GM21390 (cell line): ENCODE results near the gene TRPV3.
"Not testable (repeated sequence)": the region's sequence is repeated elsewhere in the genome, so short reads cannot be mapped to it uniquely, and the experiment has no call there.

Experiments
- ATAC-seq: cut with Tn5 transposase; IDR thresholded peaks from one replicate; pipeline ENCODE4 v1.9.1; 2021; ENCODE audit not compliant: unreplicated experiment

Gene TRPV3

DNA sequence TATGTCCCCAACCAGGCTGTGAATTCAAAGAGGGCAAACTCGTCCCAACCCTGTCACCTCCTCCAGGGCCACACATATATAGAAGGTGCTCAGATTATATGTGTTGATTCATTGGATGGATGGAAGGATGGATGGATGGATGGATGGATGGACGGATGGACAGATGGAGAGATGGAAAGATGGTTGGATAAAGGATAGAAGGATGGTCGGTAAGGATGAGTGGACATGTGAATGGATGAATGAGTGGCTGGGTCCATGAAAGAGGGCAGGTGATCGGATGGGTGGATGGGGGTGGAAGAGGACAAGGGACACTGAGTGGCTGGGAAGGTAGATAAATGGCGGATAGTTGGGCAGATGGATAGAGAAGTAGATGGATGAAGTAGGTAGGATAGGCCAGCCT lies 30.1 kb downstream of the TRPV3 start:
- no peak for ATAC-seq

DNA sequence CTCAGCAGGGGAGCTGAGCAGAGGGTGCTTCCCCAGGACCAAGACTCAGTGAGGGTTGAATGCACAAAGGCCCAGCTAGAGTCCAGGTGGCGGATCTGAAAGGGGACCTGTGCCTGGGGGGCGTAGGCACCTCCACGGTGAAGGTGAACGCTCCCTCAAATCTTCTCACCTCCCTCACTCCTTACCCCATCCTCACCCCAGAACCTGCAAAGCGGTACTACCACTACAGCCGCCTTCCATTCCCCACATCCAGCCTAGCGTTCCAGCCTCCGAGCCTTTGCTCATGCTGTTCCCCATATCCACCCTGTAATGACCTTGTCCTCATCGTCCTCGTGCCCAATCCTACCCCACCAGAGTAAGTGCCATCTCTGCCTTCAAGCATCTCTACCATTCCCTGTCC lies 30.6 kb downstream of the TRPV3 start:
- ATAC-seq, result no peak

GRCh38 chr17:3526491-3526890 lies 31.1 kb downstream of the TRPV3 start:
- ATAC-seq, result no peak

DNA sequence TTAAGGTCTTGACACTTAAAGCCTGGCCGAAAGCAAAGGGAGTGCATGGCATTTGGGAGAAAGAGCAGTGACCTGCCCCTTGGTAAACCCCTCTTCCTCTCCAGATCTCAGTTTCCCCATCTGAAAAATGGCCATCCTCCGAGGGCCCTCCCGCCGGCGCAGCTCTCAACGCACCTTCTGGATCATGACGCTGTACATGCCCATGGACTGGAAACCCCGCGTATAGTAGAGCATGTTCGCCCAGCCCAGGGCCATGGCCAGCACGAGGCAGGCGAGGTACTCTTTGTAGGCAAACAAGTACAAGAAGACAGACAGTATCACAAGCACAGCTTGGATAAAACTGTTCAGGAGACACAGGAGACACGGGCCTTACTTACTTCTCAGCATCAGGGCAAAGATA lies 33.6 kb downstream of the TRPV3 start:
- ATAC-seq, result no peak

DNA sequence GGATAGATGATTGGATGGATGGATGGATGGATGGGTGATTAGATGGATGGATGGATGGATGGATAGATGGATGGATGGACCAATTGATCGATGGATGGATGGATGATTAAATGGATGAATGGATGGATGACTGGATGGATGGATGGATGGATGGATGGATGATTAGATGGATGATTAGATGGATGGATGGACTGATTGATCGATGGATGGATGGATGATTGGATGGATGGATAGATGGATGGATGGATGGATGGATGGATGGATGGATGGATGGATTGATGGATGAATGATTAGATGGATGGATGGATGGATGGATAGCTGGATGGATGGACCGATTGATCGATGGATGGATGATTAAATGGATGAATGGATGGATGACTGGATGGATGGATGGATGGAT lies 38.1 kb downstream of the TRPV3 start:
- not testable (repeated sequence) for ATAC-seq

GRCh38 chr17:3514873-3515272 lies 42.7 kb downstream of the TRPV3 start:
- ATAC-seq, result no peak

- not testable (repeated sequence) for ATAC-seq
Measured at GRCh38 chr17:3514167-3514566, 43.4 kb downstream of the TRPV3 start.

GRCh38 chr17:3513305-3514035 lies 44.1 kb downstream of the TRPV3 start:
- ATAC-seq, result no peak

DNA sequence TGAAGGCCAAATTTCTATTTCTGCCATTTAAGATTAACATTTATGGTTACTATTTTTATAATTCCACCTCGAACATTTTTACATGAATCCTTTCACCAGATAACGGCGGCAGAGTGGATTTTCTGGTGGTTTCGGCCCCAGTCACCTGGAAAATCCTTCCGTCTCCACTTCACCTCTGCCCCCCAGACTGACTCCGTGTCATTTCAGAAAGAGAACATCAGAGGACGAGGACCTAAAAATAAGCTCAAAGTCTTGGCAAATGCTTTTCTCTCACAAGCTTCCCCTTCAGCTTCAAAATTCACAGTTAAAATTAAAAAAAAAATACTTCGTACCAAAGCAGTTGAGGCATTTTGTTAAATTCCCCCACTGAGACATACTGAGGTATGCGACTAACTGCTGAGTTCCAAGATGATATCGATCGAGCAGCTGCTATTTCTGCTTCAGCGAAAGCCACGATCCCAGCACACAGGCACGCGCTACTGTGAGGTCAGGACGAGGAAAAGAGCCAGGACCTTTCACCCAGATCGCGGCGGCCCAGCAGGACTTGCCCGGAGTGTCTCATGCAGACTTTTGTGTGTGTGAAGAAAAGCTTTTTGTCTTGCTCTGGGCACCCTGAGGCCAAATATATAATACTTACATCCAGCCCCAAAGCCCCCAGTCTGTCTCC lies 45.0 kb downstream of the TRPV3 start:
- ATAC-seq, result no peak

DNA sequence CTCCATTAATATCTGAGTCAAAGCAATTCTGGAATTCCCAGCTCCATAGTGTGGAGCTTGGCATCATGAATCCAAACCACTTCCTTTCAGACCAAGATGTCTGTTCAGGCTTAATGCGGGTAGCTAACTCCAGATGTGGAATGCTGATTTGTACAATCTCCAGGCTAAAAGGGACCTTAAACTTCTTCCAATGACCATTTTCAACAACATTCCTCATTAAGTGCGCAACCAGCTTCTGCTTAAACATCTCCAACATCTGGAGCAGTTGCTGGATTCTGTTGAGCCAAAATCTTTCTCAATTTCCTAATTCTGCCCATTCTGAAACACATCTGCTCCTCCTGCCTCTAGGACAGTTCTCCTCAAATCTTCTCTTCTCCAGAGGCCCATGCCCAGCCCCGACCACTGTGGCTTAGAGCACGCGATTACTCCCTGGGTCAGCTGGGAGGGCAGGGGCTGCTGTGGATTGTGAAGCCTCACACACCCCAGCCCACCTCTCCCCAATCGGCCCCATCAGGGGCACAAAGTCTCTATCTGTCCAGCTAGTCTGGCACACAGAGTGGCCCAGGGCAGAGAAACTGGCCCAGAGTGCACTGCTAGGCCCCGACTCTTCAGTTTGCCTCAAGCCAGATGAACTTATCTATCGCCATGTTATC lies 45.6 kb downstream of the TRPV3 start:
- no peak for ATAC-seq

DNA sequence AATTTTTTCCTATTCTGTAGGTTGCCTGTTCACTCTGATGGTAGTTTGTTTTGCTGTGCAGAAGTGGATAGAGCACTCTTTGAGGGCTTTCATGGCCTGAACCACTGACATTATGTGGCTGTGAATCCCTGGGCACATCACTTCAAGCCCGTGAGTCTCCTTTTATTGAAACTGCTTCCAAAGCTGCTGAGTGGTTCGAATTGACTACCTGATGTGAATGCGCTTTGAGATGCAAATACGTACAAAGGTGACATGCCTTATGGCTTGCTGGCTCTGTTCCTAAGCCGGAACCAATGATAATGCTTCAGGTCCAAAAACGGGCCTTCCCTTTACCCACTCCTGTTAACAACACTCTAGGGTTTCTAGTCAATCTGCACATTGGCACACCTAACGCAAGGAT lies 47.5 kb downstream of the TRPV3 start:
- no peak for ATAC-seq

GRCh38 chr17:3507869-3508268 lies 49.7 kb downstream of the TRPV3 start:
- no peak for ATAC-seq

- no peak for ATAC-seq
Measured at GRCh38 chr17:3507071-3507470, 50.5 kb downstream of the TRPV3 start.

DNA sequence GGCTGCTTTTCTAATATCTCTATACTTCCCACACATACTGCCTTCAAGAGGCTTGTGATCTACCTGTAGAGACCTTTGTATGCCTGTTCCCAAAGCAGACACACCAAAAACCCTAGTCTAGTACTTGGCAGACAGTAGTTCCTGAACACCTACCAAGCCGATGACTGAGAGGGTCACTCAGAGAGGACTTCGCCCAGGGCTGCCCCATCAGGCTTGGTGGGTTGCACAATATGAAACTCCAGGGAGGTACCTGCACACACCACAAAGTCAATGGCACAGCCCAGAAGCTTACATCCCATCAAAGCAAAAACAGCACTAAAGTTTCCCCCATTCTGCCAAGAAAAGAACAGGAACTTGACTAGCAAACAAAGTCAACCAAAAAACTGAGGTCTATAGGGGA lies 51.6 kb downstream of the TRPV3 start:
- no peak for ATAC-seq

- no peak for ATAC-seq
Measured at GRCh38 chr17:3505008-3505407, 52.6 kb downstream of the TRPV3 start.

GRCh38 chr17:3503285-3503684 lies 54.3 kb downstream of the TRPV3 start:
- no peak for ATAC-seq

DNA sequence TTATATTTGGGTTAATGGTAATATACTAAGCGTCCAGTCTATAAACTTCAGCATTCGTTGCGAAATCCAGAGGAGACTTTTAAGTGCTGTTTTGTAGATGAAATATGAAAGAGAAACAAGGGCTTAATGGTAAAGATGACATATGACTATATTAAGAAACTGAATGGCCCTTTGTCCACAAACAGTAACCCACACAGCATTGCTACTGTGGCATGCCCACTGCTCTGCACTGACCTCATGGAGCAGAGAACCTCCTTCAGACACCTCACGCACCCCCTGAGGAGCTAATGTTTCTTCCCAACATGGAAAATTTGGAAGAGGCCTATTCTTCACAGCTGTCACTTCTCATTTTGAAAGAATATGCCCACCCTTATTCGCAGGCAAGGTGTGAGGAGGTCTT lies 55.1 kb downstream of the TRPV3 start:
- ATAC-seq, result no peak

- no peak for ATAC-seq
Measured at GRCh38 chr17:3501344-3501743, 56.3 kb downstream of the TRPV3 start.

DNA sequence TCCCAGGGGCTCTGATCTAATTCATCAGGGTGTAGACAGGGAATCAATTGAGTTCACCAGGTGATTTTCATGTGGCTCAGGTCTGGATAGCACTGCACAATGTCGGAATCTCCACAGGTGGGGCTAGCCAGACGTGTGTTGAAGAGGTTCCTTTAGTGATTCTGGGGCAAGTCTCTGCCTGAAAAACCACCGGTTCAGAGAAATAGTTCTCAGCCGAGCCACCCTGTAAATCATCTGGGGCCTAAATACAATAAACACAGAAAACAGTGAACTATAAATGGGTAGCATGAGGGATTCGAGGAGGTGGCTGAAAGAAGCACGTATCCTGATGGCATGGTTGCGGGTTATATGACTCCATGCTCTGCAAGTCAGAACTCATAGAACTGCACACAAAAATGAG lies 60.5 kb downstream of the TRPV3 start:
- no peak for ATAC-seq

DNA sequence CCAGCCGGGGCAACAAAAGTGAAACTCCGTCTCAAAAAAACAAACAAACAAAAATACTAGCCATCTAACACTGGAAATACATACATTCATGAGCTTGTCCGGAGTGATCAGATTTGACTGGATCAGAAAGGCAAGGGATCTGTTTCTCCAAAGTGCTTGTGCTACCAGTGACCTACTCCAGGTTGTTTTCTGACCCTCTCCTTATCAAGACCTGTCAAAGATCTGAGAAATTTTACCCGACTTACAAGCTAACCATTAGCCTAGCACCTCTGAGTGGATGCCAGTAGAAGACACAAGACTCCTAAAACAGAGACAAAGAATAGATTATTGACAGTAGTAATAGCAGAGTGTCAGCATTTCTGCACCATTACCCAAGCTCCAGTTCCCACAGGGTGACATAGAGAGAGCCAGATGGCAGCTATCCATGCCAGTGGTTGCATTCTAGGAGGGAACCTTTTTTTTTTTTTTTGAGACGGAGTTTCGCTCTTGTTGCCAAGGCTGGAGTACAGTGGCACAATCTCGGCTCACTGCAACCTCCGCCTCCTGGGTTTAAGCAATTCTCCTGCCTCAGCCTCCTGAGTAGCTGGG lies 72.0 kb downstream of the TRPV3 start:
- ATAC-seq, result no peak

- no peak for ATAC-seq
Measured at GRCh38 chr17:3482852-3483251, 74.8 kb downstream of the TRPV3 start.

GRCh38 chr17:3479988-3480387 lies 77.6 kb downstream of the TRPV3 start:
- ATAC-seq, result no peak
